GM21619 (cell line): ENCODE data around the gene BTBD19.
"Not testable (repeated sequence)": the region's sequence is repeated elsewhere in the genome, so short reads cannot be mapped to it uniquely, and the experiment has no call there.

Source experiments
- ATAC-seq: cut with Tn5 transposase; IDR thresholded peaks from one replicate; pipeline ENCODE4 v1.9.1; 2021; ENCODE audit not compliant: unreplicated experiment

Gene BTBD19

DNA sequence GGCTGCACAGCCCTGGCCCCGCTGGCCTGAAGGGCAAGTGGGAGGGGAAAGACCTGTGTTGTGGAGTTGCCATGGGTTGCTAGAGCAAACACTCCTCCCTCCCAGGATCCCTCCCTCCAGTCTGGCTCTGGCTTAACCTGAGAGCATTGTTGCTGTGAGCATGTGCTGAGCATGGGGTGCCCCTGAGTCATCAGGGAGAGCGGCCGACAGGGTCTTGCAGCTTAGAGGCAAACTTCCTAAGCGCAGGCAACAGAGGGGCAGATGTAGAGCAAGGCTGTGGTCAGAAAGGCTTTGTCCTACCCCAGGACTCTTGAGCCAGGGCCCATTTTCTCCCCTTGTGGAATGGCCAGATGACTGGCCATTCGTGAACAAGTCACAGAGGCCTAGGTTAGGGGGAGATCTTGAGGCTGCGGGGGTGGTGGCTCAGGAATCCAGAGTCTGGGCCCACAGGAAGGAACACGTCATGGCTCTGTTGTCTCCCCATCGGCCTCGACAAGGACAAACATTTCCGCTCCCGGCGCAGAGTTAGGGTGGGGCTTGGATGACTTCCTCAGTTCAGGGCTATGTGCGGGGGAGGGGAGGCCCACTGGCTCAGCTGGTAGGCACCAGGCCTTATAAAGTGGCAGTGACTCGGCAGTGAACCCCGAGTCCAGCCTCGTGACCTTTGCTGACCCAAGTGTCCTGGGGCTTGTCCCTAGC, 810 bp upstream of the BTBD19 start:
- ATAC-seq: peak; percentile 27

GRCh38 chr1:44808938-44809917, 905 bp downstream of the BTBD19 start:
- ATAC-seq: peak; percentile 39

DNA sequence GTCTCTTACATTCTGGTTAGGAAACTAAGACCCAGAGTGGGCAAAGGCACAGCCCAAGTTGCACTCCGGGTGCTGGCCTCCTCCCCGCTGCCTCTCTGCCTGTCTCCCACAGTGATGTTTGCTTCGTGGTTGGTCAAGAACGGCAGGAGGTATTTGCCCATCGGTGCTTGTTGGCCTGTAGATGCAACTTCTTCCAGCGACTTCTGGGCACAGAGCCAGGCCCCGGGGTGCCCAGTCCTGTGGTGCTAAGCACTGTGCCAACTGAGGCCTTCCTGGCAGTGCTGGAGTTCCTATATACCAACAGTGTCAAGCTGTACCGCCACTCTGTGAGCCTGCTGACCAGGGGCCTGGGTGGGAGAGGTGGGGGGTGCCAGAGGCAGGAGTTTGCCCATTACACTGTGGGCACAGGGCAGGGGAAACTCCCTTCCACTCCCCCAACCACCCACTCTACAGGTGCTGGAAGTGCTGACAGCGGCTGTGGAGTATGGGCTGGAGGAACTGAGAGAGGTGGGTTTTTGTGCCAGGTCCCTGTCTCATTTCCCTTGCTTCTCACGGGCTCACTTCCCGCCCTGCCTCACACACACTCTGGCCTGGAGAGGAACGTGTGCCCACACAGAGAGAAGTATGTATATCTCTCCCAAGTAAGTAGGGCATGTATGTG, 1.9 kb downstream of the BTBD19 start:
- ATAC-seq: no peak

GRCh38 chr1:44810762-44811105, 2.4 kb downstream of the BTBD19 start:
- ATAC-seq: not testable (repeated sequence)

GRCh38 chr1:44811234-44811633, 2.9 kb downstream of the BTBD19 start:
- ATAC-seq: no peak

GRCh38 chr1:44812822-44813543, 4.7 kb downstream of the BTBD19 start:
- no peak for ATAC-seq

- not testable (repeated sequence) for ATAC-seq
These were observed 7.6 kb downstream of the BTBD19 start for GRCh38 chr1:44815926-44816325.

DNA sequence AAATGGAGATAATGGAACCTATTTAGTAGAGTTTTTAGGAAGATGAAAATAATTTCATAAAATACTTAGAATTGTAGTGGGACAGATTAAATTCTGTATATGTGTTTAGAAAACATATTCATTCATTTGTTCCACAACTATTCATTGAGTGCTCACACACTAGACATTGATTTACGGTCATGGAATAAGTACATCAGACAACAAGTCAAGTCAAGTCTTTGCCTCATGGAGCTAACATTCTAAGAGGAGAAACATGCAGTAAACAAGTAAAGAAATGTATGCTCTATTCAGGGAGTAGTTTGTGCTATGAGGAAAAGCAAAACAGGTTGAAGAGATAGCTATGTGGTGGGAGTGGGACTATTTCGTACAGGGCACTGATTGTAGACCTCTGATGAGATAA, 9.0 kb downstream of the BTBD19 start:
- no peak for ATAC-seq

GRCh38 chr1:44817771-44818495, 9.6 kb downstream of the BTBD19 start:
- no peak for ATAC-seq

DNA sequence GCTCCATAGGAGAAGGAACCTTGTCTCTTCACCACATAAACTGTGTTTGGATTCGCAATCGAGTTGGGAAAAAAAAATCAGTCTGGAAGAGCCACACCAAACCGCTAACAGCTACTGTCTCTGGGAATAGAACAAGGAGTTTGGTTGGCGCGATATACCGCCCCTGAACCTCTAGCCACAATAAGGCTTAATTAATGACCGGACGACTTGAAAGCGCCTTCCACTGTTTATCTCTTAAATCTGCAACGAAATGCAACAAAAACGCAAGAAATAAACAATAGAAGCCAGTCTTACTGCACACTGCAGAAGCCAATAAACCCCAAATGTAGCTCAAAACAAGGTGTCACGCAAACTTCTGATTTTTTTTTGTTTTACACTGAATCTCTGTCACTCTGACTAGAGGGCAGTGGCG, 10.9 kb downstream of the BTBD19 start:
- ATAC-seq: no peak

DNA sequence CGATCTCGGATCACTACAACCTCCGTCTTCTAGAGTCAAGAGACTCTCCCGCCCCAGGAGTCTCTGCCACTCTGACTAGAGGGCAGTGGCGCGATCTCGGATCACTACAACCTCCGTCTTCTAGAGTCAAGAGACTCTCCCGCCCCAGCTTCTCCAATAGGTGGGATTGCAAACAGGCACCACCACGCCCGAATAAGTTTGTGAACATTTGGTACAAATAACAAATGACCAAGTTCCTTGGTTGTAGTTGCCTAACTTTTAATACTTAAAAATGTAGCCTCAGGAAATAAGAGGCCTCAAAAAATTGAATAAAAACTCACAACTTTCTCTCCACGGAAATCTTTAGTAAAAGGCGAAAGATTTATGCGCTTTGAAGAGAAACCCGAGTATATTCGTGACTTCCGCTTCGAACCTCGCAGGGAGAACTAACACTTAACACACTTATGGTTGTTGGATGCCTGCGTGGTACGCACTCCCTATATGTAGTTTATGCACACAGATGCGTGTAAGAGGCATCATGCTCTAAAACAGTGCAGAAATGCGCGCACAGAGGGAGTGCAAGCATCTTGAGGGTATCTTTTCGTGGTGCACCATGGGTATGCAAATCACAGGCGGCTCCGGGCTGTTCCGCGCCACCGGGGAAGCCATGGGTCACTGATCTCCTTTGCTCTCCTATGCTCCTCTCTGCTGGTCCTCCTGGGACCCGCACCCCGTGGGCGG, 11.4 kb downstream of the BTBD19 start:
- ATAC-seq: peak; percentile 88

DNA sequence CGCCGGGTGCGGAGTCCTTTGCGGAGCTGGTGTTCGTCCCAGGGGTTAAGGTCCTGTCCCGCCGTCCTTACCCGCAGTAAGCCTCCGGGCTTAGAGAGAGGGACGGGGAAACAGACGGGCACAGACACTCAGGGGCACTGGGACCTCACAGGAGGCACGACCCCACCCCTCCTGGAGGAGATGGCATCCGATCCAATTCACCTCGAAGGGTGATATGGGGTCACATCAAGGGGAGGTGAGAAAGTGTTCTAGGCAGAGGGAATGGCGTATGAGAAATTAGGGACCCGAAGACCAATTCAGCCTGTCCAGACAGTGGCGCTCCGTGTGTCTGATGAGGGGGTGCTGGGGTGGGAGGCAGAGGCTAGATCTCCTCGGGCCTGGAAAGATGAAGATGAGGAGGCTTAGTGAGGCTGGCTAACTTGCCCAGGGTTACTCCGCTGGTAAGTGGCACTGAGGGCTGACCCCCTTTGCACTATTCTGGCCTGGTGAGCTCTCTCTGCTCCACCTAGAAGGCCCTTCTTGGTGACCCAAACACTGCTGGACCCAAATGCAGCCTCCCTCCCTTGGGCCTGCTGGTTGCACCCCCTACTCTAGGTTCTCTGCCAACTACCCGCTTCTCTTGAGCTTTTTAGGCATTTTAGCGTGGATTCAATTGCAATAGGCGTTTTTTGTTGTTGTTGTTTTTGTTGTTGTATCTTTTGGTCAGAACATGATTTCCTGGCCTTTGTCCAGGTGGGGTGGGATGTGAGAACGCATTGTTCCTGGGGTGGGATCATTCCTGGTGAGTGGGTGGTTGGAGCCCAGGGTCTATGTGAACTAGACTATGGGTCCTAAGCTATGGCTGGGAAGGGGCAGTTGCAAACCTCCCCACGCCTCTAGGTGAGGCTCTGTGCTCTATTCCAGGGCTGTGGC, 12.3 kb downstream of the BTBD19 start:
- no peak for ATAC-seq

DNA sequence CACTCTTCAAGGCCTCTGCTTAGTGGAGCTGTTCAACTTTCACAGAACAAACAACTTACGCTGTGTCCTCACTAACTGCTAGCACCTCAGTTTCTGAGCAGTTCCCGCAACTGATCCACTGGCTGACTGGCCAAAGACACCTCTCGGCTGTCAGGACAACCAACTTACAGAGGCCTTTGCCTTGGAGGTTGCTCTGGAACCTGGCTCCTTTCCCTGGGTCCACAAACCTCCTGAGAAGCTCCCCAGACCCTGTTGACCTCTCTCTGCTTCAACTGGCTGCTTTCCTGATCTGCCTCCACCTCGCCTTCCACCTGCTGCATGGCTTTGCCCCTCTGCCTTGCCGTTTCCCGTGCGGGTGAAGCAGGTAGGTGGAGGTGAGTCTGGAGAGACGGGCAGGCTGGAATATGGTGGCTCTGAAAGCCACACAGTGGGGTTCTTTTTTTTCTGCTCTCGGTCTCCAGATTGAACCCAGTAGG, 13.0 kb downstream of the BTBD19 start:
- no peak for ATAC-seq

- ATAC-seq: no peak
These were observed 13.9 kb downstream of the BTBD19 start for GRCh38 chr1:44822131-44822701.

DNA sequence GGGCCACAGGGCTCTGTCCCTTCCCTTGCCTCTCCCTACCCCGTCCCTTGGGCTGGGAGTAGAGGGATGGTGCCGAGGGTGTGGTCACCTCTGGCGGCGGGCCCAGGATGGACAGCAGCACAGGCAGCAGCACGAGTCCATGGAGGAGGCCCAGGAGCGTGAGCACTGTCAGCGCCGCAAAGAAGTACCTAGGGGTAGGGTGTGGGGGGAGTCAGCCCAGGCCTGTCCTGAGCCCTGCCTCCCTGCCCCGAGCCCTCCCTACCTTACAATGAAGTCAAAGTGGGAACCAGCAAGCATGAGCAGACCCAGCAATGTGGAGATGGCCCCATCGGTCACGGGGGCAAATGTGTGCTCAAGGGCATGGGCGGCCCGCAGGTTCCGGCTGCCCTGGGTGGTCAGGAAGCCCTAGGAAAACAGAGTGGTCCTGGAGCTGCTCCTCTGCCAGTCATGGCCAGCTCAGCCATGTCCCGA, 14.7 kb downstream of the BTBD19 start:
- no peak for ATAC-seq

DNA sequence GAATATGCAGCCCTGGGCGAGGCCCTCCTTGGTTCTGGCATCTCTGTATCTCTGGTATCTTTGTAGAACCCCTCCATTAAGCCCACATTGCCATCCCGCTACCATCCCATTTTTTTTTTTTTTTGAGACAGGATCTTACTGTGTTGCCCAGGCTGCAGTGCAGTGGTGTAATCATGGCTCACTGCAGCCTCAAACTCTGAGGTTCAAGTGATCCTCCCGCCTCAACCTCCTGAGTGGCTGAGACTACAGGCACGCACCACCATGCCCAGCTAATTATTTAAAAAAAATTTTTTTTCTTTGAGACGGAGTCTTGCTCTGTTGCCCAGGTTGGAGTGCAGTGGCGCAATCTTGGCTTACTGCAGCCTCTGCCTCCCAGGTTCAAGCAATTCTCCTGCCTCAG, 16.1 kb downstream of the BTBD19 start:
- ATAC-seq: not testable (repeated sequence)

DNA sequence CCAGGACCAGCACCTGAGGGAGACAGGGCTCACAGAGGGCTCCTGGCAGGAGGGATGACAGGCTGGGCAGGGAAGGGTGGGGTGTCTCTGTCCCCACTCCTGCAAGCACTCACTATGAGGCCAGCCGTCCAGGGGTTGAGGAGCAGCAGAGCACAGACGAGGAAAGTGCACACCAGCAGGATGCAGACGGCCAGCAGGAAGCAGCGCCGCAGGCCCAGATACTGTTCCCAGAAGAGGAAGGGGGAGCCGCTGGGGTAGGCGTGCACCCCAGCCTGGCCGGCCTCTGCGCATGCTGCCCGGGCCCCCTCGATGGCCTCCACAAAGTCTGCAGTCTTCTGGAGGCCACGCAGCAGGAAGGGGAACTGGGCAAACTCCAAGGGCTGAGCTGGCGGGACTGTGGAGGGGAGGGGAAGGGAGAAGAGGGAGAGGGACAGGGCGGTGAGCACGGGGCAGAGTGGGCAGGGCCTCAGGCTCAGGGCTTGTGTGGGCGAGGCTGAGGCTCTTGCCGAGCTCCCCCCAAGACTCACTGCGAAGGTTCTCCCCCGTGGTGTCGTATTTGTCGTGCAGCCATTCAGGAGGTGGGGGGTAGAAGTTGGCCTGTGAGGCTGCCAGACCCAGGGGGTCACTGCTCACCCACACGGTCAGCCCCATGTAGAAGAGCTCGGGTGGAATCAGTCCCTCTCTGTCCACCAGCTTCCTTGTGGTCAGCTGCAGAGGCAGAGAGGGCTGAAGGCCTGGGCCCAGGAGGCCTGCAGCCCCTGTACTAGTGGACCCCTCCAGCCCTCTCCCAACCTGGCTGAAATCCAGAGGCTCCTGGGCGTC, 18.3 kb downstream of the BTBD19 start:
- ATAC-seq: no peak
